NCI-H2196 treated with DMSO at 0.1 percent for 48 hours (cell line): ENCODE data around the gene ZHX3.

ENCODE experiments used
- DNase-seq: peaks from one replicate; lab custom pipeline; 2025; ENCODE audit not compliant: unreplicated experiment; lab: John Stamatoyannopoulos, UW

Gene ZHX3

DNA sequence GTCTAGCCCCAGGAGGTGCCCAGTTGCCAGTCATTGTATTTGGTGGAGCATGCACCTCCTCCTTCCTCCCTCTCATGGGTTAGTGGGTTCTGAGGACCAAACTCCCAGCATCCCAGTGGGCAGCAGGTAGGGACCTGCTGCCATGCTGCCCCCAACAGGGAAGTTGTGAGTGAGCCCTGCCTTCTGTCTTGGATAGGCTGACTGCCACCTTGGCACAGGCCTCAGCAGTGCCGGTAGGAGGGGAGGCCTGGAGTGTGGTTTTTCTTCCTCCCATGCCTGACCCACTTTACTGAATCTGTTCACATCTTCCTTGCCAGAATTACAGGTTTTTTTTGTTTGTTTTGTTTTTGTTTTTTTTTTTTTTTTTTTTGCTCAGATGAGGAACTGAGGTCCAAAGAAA, 155.6 kb downstream of the ZHX3 start:
- DNase-seq, result no peak

DNA sequence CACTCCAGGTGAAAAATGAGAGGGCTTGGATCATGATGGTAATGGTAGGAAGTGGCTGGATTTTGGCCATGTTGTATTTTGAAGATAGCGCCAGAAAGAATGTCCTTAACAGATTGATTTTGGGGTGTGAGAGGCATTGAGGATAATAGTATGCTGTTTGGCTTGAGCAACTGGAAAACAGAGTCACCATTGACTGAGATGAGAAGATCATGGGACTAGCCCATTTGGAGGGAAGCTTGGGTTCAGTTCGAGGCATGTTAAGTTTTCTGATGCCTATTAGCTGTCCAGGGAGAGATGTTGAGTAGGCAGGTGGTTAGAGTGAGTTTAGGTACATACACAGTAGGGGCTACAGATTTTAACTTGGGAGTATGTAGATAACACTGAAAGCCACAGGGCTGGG, 156.8 kb downstream of the ZHX3 start:
- DNase-seq, result no peak

DNA sequence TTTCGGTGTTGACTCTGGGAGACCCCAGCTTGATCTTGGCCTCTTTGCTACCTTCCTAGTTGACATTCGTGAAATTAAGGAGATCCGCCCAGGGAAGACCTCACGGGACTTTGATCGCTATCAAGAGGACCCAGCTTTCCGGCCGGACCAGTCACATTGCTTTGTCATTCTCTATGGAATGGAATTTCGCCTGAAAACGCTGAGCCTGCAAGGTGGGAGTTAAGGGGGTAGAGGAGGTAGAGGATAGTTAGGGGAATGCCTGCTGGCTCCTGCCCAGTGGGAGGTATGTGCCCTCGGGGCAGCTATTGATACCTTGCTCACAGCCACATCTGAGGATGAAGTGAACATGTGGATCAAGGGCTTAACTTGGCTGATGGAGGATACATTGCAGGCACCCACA, 158.0 kb downstream of the ZHX3 start:
- no peak for DNase-seq

DNA sequence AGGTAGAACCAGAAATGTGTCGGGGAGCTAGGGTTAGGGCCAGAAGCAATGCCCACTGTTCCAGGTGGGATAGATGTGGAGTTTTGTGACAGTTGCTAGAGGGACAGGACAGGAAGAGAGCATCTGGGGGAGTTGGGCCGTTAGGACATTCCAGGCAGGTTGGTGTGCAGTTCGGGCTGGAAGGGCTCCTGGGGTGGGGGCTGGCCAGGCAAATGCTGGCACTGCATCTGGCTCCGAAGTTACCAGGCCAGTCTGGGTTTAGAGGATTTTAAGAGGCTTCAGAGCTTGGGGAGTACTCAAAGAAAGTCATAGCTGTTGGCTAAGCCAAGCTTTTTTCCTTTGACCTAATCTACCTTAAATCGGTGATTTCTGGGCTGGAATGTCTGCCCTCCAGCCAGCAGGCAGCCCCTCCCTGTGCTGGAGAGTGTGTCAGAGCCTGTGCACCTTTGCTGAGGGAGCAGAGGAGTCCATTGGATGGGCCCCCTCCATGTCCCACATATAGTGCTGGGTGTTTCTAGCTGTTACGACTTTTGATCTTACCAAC, 159.4 kb downstream of the ZHX3 start:
- no peak for DNase-seq

DNA sequence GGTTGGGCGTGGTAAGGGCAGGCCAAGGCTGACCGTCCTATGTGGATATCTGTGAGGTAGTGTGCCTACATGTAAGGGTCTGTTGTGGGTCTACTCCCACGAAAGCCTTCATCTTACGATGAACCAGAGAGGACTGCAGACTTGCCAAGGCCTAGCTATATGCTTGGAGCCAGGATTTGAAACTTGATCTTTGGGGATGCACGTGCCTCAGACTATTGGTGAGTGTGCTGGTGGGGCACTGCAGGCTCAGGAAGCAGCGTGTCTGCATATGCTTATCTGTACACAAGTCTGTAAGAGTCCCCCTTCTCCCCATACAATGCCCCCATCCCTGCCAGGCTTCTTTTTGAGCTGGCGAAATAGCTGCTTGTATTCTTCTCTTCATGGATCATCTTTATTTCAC, 162.3 kb downstream of the ZHX3 start:
- no peak for DNase-seq

DNA sequence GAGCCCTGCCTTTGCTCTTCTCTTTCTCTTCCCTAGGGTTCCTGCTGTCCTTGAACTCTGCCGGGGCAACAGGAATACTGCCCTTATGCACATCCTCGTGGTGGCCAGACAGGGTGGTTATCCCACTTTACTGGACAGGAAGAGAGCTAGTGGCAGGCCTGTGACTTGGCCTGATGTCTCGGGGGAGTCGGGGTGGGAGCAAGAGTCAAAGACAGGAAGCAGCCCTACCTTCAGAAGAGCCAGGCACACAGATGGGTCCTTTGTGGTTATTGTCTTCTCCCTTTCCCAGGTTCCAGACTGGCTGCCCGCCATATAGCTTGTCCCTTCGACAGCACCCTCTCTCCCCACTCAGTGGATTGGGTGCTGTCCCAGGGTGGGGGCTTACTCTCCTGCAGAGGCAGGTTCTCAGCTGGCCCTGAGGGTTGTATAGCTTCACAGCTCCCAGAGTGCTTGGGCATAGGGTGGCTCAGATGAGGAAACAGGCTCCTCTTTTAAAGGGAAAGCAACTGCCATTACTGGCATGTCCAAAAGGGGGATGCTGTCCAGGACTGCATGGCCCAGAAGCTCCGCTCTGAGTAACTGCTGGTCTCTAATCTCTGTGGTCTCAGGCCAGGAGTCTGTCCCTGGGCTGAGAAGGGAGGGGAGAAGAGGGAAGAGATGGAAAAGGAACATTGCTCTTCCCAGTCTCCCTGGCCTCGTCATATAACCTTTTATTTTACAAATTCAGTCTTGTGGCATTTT, 162.9 kb downstream of the ZHX3 start:
- no peak for DNase-seq

DNA sequence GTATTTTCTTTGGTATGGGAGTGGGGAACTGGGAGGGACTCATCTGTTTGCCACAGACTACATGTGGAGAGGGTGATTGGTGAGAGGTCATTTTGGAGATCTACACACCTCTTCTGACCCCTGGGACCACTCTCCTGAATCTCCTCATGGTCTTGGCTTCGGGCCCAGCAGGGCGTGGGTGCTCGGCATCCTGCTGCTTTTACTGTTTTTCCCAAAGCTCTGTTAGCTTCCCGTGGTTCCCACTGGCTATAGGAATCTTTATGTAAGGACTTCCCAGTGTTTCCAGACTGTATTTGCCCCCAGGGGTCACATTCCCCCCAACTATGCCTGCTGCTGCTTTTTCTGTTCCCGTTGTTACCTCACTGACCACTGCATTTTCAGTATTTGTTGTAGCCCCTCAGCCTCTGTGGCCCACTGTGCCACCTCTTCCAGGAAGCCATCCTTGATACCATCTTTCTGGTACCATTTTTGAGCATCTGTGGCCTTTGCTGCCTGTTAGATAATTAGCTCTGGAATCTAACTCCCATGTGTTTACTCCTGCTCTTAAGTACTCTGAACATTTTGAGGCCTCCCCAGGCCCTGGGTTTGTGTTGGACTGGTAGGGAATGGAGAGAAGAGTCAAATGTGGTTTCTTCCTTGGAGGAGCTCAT, 165.3 kb downstream of the ZHX3 start:
- DNase-seq, result no peak

DNA sequence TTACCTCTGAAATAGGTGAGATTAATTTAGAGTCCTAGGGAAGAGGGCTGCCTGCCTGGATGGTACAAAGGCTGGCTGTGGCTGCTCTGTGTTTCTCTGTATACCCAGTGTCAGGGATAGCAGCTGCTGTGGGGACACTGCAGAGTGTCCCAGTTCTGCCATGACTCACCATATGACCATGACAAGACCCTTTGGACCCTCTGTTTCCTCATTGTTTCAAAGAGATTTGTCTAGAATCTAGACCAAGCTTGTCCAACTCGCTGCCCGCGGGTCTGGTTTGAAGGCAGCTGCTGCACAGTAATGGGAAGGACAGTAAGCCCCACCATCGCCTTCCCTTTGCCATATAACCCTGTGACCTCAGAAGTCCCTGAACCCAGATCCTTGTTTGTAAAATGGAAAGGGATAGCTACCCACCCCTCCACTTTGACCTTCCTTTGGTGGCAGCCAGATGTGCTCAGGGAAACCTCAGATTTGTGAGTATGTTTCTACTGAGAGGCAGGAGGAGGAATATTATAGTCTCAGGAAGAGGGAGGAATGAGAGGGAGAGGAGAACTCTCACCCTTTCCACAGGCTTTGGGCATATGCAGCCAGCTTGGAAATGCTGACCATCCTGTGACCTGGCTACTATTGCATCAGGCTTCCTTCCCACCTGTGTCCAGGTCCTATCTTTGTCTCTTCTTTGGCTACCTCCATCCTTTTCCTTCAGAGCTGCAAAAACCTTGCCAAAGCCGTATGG, 166.2 kb downstream of the ZHX3 start:
- no peak for DNase-seq

DNA sequence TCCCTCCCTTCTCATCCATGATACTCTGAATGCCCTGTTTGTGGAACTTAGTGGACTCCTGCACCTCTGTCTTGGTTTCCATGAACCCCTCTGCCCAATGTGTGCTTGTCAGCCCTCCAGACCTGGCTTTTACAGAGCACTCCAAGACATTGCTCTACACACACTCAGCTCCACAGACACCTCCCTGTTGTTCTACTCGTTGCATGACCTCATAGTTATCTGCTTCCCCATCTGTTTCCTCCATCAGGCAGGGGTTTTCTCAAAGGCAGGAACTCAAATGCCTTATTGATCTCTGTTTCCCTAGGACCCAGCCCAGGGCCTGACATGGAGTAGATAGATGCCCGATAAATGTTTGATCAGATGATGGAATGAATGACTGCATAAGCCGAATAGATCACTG, 166.9 kb downstream of the ZHX3 start:
- no peak for DNase-seq

DNA sequence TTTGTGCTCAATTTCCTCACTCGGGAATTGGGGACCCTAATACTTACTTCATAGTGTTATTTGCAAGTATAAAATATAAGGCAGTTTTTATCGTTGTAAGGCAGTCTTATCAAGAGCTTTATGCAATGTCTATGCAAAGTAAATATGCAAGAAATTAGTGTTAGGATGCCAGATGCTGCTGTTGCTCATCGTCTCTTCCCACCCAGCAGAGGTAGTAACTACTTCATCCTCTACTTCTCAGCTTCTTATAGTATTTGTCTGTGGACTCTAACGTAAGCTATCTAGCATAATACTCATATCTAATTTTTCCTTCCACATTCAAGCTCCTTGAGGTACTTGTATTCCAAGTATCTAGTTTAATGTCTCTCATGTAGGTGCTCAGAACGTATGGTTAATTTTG, 168.6 kb downstream of the ZHX3 start:
- no peak for DNase-seq

DNA sequence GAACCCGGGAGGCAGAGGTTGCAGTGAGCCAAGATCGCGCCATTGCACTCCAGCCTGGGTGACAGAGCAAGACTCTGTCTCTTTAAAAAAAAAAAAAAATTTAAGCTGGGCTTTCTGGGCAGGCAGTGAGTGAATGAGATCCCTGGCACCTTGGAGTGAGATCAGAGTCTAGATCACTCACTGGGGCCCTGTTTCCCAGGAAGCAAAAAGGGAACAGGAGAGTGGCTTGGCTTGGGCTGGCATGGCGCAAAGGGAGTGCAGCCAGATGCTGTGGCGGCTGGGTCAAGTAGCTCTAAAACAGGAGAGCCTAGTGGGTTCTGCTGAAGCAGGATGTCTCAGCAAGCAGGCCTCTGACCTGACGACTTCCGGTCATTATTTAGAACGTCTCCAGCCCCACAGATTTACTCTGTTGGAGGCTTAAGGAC, 169.8 kb downstream of the ZHX3 start:
- peak; percentile 13 for DNase-seq

DNA sequence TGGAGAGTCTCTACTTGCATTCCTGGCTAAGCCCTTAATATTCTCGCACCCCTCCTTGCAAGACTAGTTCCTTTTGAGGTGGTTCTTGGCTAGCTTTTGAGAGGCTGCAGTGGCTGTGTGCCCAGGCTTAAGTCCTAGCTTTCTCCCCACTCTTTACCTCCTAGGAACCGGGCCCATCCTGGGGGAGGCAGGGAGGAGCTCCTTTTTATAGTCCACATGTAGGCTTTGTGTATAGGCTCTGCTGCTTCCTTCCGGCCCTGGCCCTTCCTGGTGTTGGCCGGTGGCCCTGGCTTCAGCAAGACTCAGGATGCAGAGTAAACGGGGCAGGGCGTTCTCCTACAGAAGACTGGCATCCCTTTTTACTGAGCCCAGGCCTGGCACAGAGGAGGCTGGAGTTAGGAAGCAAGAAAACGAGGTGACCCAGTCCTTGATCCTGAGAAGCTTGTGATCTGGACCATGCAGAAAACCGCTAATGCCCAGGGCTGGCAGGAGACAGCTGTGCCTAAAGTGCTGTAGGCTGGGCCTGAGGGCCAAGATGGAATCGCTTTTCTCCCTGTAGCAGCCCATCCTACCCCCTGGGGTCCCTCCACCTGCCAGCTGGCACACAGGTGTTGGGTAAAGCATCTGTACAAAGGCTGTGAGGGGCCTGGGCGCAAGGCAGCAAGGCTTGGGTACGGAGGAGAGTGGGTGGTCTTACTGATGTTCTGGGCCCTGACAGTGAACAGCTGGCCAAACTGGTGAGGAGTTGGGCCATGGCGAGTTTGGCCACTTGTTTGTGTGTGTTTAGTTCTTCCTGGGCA, 171.5 kb downstream of the ZHX3 start:
- no peak for DNase-seq

DNA sequence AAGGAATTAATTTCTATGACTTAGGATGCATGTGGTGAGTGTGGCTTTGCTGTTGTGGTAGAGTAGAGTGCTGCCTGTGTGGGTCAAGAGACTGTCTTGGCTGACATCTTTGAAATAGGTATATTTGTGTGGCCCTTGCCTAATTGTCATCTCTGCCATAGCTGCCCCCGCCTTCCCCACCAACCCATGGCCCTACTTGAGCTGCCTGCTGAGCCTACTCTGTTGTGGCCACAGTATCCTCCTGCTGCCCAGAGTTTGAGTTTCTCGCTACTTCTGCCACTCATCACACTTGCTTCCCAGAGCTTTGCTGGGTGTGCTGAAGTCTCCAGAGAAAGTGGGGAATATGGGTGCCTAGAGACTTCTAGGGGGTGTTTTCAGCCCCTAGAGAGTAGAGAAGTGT, 172.2 kb downstream of the ZHX3 start:
- DNase-seq, result no peak

DNA sequence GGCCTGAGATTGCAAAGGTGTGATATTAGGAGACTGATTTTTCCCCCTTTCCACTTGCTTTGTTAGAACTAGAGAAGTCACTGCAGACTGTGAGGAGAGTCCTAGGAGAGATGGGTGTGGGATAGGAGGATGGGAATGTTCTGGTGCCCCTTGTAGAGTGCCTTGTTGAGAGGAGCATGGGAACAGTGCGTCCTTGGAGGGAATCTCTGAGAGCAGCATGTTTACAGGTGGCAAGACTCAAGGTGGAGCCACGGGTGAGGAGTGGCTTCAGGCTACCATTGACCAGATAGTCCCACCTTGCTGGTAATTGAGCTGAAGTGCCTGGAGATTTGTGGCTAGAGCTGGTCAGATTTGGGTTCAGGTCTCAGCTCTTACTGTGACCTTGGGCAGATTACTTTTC, 174.2 kb downstream of the ZHX3 start:
- no peak for DNase-seq

DNA sequence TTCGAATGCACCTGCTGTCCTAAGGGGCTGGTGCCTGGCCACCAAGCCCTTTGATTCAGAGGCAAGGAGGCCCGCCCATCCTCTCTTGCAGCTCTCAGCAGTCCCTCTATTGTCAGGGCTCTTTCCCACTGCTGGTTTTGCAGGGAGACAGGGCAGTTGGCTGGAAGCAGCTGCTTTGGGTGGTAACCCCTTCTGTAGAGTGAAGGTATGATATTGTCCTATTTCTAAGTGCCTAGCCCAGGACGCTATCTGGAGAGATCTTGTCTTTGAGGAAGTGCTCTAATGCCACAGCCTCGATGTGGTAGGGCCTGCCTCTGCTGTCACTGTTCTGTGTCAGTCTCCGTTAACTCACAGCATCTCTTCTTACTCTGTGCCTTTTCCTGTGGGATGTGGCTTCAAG, 174.6 kb downstream of the ZHX3 start:
- no peak for DNase-seq

DNA sequence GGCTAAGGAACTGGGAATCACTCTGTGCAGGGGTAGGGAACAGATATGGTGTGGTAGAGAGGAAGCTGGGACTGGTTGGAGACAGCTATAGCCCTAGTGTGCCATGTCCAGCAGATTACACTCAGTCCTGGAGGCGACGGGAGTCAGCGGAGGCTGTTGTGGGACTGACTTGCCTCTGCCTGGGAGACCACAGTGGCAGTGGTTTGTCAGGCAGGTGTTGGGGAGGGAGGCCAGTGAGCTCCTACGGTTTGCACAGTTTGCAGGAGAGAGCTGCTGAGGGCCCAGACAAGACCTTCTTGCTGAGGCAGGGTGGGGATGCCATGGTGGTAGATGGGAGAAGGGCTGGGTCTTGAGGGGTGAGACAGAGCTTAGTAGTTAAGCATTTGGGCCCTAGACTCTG, 175.3 kb downstream of the ZHX3 start:
- no peak for DNase-seq

DNA sequence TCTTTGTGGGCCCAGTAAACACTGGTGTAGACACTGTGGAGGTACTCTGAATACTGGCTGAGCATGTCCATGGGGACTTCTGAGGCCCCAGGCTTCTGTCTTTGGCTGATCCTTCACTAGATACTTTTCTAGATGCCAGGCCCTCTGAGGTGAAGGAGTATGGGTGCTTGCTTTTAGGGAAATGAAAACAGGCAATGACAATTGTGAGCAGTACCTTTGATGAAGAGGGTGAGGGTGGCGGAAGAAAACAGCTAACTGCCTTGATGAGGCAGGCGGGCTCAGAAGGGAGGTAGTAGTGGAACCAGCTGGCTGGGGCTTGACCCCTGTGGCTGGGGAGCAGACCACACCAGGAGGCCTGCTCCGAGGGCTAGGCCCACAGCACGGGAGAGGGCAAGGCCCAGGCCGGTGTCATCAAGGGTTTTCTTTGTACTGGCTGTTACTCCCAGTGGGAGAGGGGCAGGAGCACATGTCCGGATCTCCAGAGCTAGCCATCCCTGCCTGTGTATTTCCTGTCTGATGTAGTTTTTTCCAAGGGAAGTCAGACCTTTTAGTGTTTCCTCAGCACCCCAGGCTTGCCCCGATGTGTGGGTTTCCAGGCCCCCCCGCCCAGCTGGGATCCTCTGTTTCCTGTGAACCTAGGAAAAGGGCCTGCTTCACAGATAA, 176.2 kb downstream of the ZHX3 start:
- no peak for DNase-seq

DNA sequence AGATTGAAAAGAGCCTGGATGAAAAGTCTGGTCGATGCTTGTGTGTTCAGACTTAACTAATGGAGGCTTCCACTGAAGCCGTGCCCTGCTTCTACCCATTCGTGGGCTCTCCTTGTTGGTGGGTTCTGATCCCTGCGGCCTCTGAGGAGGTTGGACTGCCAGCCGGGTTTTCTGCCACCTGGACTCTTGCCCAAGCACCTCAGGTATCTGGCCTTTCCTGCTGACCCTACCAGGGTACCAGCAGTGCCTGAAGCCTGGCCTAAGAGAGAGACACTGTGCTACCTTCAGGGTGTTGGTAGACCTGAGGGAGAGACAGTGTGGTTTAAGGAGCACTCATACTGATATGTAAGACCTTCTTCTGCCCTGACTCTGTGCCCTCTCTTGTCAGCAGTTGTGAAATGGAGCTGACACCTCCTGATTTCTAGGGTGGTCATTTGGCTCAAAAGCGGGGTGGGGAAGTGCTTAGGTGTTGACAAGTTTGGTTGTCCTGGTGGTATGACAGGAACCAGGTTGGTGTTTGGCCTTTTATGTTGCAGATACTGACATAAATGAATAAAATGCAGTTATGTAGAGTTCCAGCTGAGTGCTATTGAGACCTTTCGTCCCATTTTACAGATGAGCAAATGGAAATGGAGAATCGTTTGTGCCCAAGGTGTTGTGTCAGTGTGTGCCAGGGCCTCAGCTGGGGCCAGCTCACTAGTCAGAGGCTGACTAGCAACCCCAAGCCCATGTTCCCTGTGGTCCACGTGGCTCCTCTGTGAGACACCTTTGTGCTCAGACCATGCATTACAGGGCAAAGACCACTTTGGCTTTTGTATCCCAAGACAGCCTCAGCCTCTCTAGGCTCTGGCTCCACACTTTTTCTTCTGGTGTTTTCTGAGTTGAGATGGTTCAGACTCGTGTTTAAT, 177.1 kb downstream of the ZHX3 start:
- DNase-seq, result no peak

DNA sequence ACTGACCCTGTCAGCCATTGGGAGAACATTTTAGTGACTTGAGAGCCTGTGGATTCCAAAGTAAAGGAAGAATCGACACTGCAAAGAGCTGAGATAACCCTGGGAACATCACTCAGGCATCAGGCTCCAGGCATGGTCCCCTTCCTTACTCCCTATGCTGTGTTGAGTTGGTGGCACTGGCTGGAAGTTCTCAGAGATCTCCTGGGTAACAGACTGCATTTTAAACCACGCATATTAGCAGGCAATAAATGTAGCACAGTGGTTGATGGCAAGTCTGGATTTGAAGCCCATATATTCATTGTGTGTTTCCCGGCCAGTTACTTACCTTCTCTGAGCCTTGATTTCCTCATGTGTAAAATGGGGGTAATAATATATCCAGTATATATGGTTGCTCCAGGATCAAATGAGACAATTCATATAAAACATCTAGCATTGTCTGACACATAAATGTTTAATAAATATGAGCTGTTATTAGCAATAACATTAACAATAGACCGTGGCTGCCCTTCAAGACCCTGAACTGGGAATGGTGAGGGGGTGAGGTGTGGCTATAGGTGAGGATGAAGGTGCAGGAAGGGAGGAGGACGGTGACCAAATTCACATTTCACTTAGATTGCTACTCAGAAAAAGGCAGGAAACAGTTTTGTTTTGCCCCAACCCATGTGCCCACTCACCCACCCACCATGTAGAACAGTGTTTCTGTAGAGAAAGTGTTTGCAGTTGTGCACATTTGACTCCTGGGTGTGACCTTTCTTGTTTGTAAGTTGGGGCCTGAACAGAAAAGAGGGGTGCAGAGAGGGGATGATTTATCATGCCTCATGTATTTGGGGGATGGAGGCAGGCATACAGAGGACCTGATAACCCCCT, 178.1 kb downstream of the ZHX3 start:
- no peak for DNase-seq
